Fibroblast of upper back skin (primary cell): Measurements from ENCODE around the gene ABCA2.

Source experiments
- DNase-seq: peaks from one replicate; pipeline ENCODE4 v3.0.0-alpha.2; 2013

The ABCA2 gene

GRCh38 chr9:136958898-136959850 lies 68.9 kb downstream of the ABCA2 start:
- no peak for DNase-seq

GRCh38 chr9:136958473-136958872 lies 69.6 kb downstream of the ABCA2 start:
- no peak for DNase-seq

GRCh38 chr9:136957901-136958300 lies 70.1 kb downstream of the ABCA2 start:
- DNase-seq = no peak

GRCh38 chr9:136957461-136957860 lies 70.6 kb downstream of the ABCA2 start:
- DNase-seq = no peak
